Skeletal muscle cell (primary cell): ENCODE data around the gene KRT85.
A peak's percentile ranks its signal among the peaks of the same experiment; 100 is the strongest.
"Not testable (repeated sequence)": the region's sequence is repeated elsewhere in the genome, so short reads cannot be mapped to it uniquely, and the experiment has no call there.

Experiments
- DNase-seq: peaks from one replicate; pipeline ENCODE4 v3.0.0-alpha.2; 2010; ENCODE audit warnings: low read depth
- H3K4me3 ChIP-seq: 2 replicates; pipeline ENCODE4 v1.5.1; 2011; ENCODE audit warnings: low read depth, mild to moderate bottlenecking, control low read depth, low read length, moderate library complexity

The KRT85 gene

GRCh38 chr12:52366738-52367485 lies at the start of gene KRT85:
Gene KRT85, minus strand, starts transcription at chr12:52367481. Its CDS starts 76 bp downstream, at chr12:52367405.
- no peak within 1 kb of the TSS for H3K4me3 ChIP-seq
- no peak for DNase-seq

DNA sequence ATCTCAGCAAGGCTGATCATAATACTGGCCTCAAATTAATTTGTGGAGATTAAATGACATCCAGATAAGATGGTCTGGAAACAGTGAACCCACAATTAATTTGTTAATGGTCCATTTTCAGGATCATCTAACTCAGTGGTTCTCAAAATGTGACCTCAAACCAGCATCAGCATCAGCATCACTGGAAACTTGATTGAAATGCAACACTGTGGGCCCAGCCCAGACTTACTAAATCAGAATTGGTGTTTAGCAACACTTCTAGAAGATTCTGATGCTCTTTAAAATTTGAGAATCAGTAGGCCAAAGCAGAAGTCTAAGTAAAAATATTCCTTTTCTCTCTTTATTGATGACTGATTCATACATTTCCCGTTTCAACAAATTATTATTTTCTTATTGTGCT lies 49.5 kb upstream of the KRT85 start:
- no peak overlapping the region for H3K4me3 ChIP-seq
- DNase-seq, result no peak

DNA sequence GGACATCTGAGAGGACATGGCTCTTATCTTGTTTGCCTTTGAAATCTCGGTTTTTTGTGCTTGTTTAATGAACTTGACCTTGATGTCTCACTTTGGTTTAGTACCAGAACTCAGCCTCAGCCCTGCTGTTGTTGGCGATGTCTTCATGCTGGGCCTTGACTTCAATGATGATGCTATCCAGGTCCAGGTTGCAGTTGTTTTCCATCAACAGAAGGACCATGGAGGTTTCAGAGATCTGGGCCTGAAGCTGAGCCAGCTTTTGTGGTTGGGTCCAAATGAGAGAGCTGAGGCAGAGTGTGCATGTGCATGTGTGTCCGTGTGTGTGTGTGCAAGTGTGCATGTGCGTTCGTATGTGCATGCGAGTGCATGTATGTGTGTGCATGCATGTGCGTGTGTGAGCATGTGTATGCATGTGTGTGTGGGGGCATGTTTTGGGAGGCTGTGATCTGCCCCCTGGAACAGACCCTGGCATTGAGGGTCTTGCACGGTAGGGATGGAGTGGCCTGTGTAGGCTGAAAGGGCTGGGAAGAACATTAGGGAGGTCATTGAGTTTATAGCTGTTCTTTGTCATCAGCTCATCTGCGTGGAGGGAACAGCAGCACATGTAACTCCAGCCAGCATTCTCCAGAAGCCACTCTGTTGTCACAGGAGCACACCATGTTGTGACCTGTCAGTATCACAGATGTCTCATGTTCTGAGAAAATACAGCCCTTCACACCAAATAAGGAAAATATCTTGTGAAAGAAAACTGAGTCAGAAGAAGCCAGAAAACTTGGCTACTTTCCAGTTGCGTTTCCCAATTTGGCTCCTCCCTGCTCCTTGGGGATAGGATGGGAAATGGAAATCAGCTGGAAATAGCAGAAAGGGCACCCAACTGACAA lies 48.8 kb upstream of the KRT85 start:
- DNase-seq, result peak; percentile 59
- no peak overlapping the region for H3K4me3 ChIP-seq

- DNase-seq, result no peak
- no peak overlapping the region for H3K4me3 ChIP-seq
Measured at GRCh38 chr12:52414936-52415335, 47.7 kb upstream of the KRT85 start.

- no peak for DNase-seq
Measured at GRCh38 chr12:52413782-52414345, 46.6 kb upstream of the KRT85 start.

DNA sequence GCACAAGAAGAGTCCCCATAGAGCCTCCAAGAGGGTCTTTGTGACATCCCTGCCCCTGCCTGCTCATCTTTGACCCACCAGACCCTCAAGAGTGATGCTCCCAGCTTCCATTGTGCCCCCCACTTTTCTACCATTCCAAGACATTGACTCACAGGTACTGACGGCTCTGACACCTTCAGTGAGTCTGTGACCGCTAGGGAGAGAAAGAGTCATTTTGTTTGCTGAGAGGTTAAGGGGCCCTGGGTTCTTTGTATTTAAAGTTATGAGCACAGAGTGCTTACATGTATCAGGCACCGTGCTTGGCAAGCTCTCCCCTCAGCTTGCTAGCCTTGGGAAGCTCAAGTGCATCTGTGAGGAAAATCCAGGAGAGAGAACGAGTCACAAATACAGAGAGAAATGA lies 45.9 kb upstream of the KRT85 start:
- no peak overlapping the region for H3K4me3 ChIP-seq
- DNase-seq, result no peak

More at GRCh38 chr12:52413782-52414345, 46.6 kb upstream of the KRT85 start:
- no peak overlapping the region for H3K4me3 ChIP-seq

- no peak overlapping the region for H3K4me3 ChIP-seq
Measured at GRCh38 chr12:52411815-52412214, 44.5 kb upstream of the KRT85 start.

GRCh38 chr12:52410589-52411248 lies 43.4 kb upstream of the KRT85 start:
- H3K4me3 ChIP-seq, DNase-seq: not testable (repeated sequence)

More at GRCh38 chr12:52411815-52412214, 44.5 kb upstream of the KRT85 start:
- DNase-seq, result no peak

GRCh38 chr12:52407918-52408317 lies 40.6 kb upstream of the KRT85 start:
- no peak overlapping the region for H3K4me3 ChIP-seq
- no peak for DNase-seq

DNA sequence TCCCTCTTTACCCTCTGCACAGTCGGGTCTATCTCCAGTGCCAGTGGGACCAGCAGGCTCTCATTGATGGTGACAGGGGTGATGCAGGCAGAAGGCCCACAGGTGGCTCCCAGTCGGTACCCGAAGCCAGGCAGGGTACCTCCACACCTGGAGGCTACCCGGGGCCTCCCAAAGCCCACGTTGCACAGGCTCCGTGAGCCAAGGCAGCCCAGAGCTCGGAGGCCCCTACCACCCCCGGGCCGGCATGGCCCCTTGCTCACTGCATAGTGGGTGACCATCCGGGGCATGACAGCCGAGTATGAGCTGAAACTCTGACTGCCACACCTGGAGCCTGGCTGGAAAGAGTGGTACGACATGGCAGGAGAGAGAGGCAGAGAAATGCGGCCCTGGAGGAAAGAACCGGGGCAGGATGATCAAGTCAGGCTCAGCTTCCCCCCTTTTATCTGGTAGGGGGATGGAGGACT lies 38.7 kb upstream of the KRT85 start, which contains the start of gene KRT82:
KRT82 (minus strand) TSS at position 414 of the 464 bp plus-strand sequence; CDS start at position 356, 58 bp downstream.
- DNase-seq, result no peak
- H3K4me3 ChIP-seq, result no peak within 1 kb of the TSS

DNA sequence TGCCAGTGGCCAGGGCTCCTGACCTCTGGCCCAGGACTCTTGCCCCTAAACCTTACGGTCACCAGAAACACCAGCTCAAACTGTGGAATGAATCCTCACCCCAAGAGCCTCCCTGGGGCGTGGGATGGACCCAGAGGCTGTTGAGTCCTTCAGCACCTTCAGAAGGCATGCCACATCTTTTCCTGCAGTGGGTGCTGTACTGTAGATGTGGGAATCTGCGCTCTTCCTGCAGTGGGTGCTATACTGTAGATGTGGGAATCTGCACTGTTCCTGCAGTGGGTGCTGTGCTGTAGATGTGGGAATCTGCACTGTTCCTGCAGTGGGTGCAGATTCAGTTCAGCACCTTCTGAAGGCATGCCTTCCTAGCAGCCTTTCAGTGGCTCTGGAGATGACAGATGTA lies 37.7 kb upstream of the KRT85 start:
- no peak overlapping the region for H3K4me3 ChIP-seq
- DNase-seq, result no peak

DNA sequence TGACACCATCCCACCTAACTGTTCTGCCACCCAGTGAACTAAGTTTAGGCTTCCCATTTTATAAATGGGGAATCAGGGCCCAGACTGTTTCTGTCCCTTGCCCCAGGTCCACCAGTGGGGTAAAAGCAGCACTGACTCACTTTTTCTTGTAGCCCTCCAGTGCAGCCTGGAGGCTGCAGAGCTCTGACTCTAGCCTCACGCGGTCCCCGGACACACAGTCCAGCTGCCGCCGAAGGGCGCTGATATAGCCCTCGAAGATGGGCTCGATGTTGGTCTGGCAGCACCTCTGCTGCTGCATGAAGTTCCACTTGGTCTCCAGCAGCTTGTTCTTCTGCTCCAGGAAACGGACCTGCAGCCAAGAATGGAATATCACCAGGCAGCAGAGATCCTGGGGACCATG lies 36.3 kb upstream of the KRT85 start:
- H3K4me3 ChIP-seq, result no peak overlapping the region
- DNase-seq, result no peak

DNA sequence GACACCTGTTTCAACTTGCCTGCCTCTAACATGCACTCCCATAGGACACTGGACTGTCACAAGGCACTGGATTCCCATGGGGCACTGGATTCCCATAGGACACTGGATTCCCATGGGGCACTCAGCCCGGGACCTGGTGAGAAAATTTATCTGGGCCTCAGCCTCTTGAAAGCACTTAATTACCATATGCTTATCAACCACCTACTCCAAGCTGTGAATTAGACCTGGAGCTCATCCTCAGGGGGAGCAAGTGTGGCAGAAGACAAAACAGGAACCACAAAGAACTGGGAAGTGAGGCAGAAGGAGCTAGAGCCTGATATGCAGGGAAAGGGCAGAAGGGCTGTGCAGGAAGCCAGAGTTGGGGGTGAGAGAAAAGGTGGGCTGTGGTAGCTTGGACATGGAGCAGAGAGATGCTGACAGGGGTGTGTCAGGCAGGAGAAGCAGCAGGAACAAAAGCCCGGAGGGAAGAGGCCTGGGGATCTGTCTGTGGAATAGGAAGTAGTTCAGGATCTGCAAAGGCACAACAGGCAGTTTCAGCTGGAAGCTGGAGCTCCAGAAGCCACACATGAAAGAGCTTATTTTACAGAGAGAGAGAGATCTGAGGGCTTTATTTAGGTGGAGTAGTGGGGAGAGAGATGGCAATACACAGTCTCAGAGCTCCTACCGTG lies 35.7 kb upstream of the KRT85 start:
- no peak overlapping the region for H3K4me3 ChIP-seq
- no peak for DNase-seq

GRCh38 chr12:52402377-52402776 lies 35.1 kb upstream of the KRT85 start:
- H3K4me3 ChIP-seq, result no peak overlapping the region
- DNase-seq, result no peak

- no peak overlapping the region for H3K4me3 ChIP-seq
- no peak for DNase-seq
Measured at GRCh38 chr12:52401926-52402325, 34.6 kb upstream of the KRT85 start.

- H3K4me3 ChIP-seq, result no peak overlapping the region
- no peak for DNase-seq
Measured at GRCh38 chr12:52401526-52401925, 34.2 kb upstream of the KRT85 start.

DNA sequence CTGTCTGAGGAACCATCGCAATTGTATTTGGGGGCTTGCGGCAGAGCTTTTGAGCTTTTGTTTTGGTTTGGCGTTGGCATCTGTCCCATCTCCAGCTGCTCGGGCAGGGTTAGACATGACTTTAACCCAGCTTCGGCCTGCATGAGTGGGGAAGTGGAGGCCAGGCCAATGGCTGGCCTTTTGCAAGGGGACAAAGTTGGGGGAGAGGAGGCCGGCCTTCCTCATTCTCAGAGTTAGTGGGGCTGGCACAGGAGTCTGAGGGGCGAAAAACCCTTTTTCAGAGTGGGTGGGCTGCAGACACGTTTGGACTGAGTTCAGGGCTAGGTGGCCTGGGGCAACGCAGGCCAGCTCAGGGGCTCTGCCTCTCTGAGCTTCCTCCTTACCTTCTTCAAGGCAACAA lies 33.6 kb upstream of the KRT85 start:
- H3K4me3 ChIP-seq, result no peak overlapping the region
- no peak for DNase-seq

- no peak overlapping the region for H3K4me3 ChIP-seq
- no peak for DNase-seq
Measured at GRCh38 chr12:52399756-52400155, 32.5 kb upstream of the KRT85 start.

GRCh38 chr12:52398176-52398575 lies 30.9 kb upstream of the KRT85 start:
- DNase-seq, result no peak
- H3K4me3 ChIP-seq, result no peak overlapping the region
